K562 (cell line): ENCODE measurements around the gene CACNA2D4. TPM values are rescaled to one million over a fixed set of nuclear protein-coding genes. Genes with fewer than 3 reads are reported as not detected.
A peak's percentile ranks its signal among the peaks of the same experiment; 100 is the strongest.

Experiments used
- AFF1 ChIP-seq, 2 experiments: fragments of 450-650 bp; IDR thresholded peaks; 2 replicates each; pipeline ENCODE4 v1.6.1; 2018; ENCODE audit warnings: mild to moderate bottlenecking in 2 of 2, low read depth in 1 of 2; ENCODE audit not compliant: partially characterized antibody in 2 of 2
- ARID1B ChIP-seq: fragments of 450-650 bp; IDR thresholded peaks from 2 replicates; pipeline ENCODE4 v1.6.1; 2016; ENCODE audit warnings: antibody characterized with exemption, mild to moderate bottlenecking, inconsistent platforms
- MEF2A ChIP-seq: IDR thresholded peaks from 2 replicates; pipeline ENCODE4 v1.6.1; 2011; ENCODE audit warnings: low read depth, mild to moderate bottlenecking, low read length, moderate library complexity; ENCODE audit not compliant: control insufficient read depth
- MXI1 ChIP-seq: IDR thresholded peaks from 2 replicates; pipeline ENCODE4 v1.6.1; 2011; ENCODE audit warnings: low read depth, mild to moderate bottlenecking, improper control_type of control experiment, low read length
- MYNN ChIP-seq, 2 experiments: sonication (generic); formaldehyde crosslinking in 1 of 2; IDR thresholded peaks; 2 replicates each; pipeline versions ENCODE4 v1.5.0 to v1.6.1; 2016 to 2020; ENCODE audit warnings: antibody characterized with exemption in 1 of 2, missing genetic modification reagents in 1 of 2
- NCOA6 ChIP-seq: fragments of 450-650 bp; IDR thresholded peaks from 2 replicates; pipeline ENCODE4 v1.6.1; 2017; ENCODE audit warnings: mild to moderate bottlenecking
- RBBP5 ChIP-seq: fragments of 200-600 bp; sonication (generic); IDR thresholded peaks from 2 replicates; pipeline ENCODE4 v1.6.1; 2012; ENCODE audit warnings: borderline replicate concordance, mild to moderate bottlenecking, low read length, control low read depth, inconsistent platforms; ENCODE audit not compliant: insufficient read depth, poor library complexity, severe bottlenecking
- SMAD4 ChIP-seq: fragments of 250-450 bp; sonication (Bioruptor Pico); conservative IDR thresholded peaks from 2 replicates; pipeline ENCODE4 v1.8.0; 2021; ENCODE audit warnings: inconsistent platforms, mild to moderate bottlenecking, moderate library complexity
- TFE3 ChIP-seq: fragments of 450-650 bp; formaldehyde crosslinking; IDR thresholded peaks from 2 replicates; pipeline ENCODE4 v1.4.0; 2020; ENCODE audit warnings: mild to moderate bottlenecking, mixed read lengths
- ZC3H4 ChIP-seq: sonication (generic); formaldehyde crosslinking; IDR thresholded peaks from 2 replicates; pipeline ENCODE4 v1.9.0; 2021; ENCODE audit warnings: missing genetic modification reagents, borderline replicate concordance
- ZNF589 ChIP-seq: fragments of 200-800 bp; sonication (Bioruptor generic); IDR thresholded peaks from 2 replicates; pipeline ENCODE4 v1.6.1; 2016; ENCODE audit warnings: low read depth, missing genetic modification characterization, missing compliant biosample characterization
- ZNF668 ChIP-seq: fragments of 250-450 bp; sonication (Bioruptor Pico); IDR thresholded peaks from 2 replicates; pipeline ENCODE4 v1.8.0; 2022; ENCODE audit warnings: mild to moderate bottlenecking, inconsistent platforms
- ZNF778 ChIP-seq: fragments of 450-650 bp; formaldehyde crosslinking; IDR thresholded peaks from 2 replicates; pipeline ENCODE4 v1.4.0; 2020; ENCODE audit warnings: mild to moderate bottlenecking, moderate library complexity
- polyA plus RNA-seq, 8 experiments: library from polyadenylated mRNA; depleted of rRNA in 4 of 8; stranded (reverse) in 5 of 8; unstranded in 3 of 8; fragments of >200 nt; fragmentation: Nextera tagmentation in 2 of 8; fragmentation: Illumina TruSeq in 1 of 8; extraction: Ambion mirVana in 2 of 8; extraction: Trizol in 1 of 8; gene quantifications; 2 replicates each; pipeline versions ENCODE4 v1.2.1 to v1.2.3, GENCODE V29; 2011 to 2014; ENCODE audit warnings: inconsistent platforms in 1 of 8, missing spikeins in 1 of 8
- total RNA-seq, 7 experiments: library from RNA; depleted of rRNA in 6 of 7; stranded (reverse); fragments of >200 nt in 6 of 7; fragmentation: Illumina TruSeq in 2 of 7; extraction: Trizol in 2 of 7; gene quantifications; 2 replicates each; pipeline versions ENCODE4 v1.2.1 to v1.2.3, GENCODE V29; 2011 to 2021; ENCODE audit warnings: low replicate concordance in 1 of 7
- TF ChIP-seq, protein P1 (sequence below): sonication (generic); formaldehyde crosslinking; IDR thresholded peaks from 2 replicates; pipeline ENCODE4 v1.8.0; 2022; ENCODE audit warnings: missing genetic modification reagents, mild to moderate bottlenecking, moderate library complexity, borderline replicate concordance
- TF ChIP-seq, protein P2 (sequence below): IDR thresholded peaks from 2 replicates; pipeline ENCODE4 v1.6.1; 2011; ENCODE audit not compliant: insufficient read length; ENCODE audit errors: extremely low read depth
- TF ChIP-seq, protein P3 (sequence below): sonication (generic); formaldehyde crosslinking; IDR thresholded peaks from 2 replicates; pipeline ENCODE4 v1.8.0; 2022; ENCODE audit warnings: missing genetic modification reagents, mild to moderate bottlenecking, borderline replicate concordance

Gene CACNA2D4
- total and polyA plus RNA-seq, 9 of the 15 experiments (the other 6 are each of a cell fraction or from before 2014, with no cell fraction given) = 0.04 to 0.69 (median 0.40) TPM; not detected in 3

DNA sequence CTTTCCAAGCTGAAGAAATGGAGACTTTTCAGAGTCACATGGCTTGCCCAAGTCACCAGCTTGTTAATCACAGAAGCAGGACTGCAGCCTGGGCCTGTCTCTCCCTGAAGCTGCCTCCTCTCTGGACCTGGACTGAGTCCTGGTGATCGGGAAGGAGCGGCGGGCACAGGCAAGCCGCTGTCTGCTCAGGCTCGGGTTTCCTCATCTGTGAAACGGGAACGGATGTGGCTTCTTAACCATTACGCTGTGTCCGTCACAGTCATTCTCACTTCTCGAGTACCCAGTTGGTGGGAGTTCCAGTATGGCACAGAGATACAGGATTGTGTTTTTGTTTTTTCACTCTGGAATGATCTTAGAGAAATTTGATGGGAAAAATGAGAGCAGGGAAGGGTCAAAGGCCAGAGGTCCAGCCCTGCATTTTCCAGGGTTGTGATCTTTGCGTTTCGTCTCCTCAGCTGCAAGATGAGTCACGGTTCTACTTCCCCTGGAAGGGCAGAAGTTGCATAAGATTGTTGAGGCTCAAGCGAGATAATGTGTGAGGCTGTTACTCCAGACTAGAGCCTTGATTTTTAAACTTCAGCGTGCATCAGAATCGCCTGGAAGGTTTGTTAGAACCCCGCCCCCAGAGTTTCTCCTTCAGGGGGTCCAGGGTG, 105.7 kb downstream of the CACNA2D4 start (continued):
- TF ChIP-seq, protein P1, sequence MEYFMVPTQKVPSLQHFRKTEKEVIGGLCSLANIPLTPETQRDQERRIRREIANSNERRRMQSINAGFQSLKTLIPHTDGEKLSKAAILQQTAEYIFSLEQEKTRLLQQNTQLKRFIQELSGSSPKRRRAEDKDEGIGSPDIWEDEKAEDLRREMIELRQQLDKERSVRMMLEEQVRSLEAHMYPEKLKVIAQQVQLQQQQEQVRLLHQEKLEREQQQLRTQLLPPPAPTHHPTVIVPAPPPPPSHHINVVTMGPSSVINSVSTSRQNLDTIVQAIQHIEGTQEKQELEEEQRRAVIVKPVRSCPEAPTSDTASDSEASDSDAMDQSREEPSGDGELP (CRISPR knock-in tag) = peak; percentile 80
- TF ChIP-seq ZNF778 (CRISPR knock-in tag) = no peak
- TF ChIP-seq ZNF668 (CRISPR knock-in tag) = no peak
- TF ChIP-seq, protein P2, sequence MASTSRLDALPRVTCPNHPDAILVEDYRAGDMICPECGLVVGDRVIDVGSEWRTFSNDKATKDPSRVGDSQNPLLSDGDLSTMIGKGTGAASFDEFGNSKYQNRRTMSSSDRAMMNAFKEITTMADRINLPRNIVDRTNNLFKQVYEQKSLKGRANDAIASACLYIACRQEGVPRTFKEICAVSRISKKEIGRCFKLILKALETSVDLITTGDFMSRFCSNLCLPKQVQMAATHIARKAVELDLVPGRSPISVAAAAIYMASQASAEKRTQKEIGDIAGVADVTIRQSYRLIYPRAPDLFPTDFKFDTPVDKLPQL = no peak
- TF ChIP-seq RBBP5 = no peak
- no peak for TF ChIP-seq AFF1 (IDR thresholded peaks at IDR 0.05; ENCODE audit: low read depth in 1 of 2, partially characterized antibody in 2 of 2)
- no peak for TF ChIP-seq NCOA6
- peak; percentile 63; the same call in 1 of the 2 replicates for TF ChIP-seq ZNF589 (CRISPR knock-in tag)
- peak; percentile 76 for TF ChIP-seq SMAD4 (CRISPR knock-in tag)
- TF ChIP-seq MYNN (IDR thresholded peaks at IDR 0.05) = no peak
- no peak for TF ChIP-seq MYNN (CRISPR knock-in tag; IDR thresholded peaks at IDR 0.05)
- no peak for TF ChIP-seq TFE3
- TF ChIP-seq, protein P3, sequence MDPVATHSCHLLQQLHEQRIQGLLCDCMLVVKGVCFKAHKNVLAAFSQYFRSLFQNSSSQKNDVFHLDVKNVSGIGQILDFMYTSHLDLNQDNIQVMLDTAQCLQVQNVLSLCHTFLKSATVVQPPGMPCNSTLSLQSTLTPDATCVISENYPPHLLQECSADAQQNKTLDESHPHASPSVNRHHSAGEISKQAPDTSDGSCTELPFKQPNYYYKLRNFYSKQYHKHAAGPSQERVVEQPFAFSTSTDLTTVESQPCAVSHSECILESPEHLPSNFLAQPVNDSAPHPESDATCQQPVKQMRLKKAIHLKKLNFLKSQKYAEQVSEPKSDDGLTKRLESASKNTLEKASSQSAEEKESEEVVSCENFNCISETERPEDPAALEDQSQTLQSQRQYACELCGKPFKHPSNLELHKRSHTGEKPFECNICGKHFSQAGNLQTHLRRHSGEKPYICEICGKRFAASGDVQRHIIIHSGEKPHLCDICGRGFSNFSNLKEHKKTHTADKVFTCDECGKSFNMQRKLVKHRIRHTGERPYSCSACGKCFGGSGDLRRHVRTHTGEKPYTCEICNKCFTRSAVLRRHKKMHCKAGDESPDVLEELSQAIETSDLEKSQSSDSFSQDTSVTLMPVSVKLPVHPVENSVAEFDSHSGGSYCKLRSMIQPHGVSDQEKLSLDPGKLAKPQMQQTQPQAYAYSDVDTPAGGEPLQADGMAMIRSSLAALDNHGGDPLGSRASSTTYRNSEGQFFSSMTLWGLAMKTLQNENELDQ (CRISPR knock-in tag) = no peak
- no peak for TF ChIP-seq ZC3H4
- no peak for TF ChIP-seq MXI1
- TF ChIP-seq ARID1B = peak; percentile 82
- no peak for TF ChIP-seq MEF2A
